Stimulated activated CD8-positive, alpha-beta memory T cell treated with anti-CD3 and anti-CD28 coated beads, Interleukin-2, amount 100 ng/mL, for 1 hour (primary cell): ENCODE results near the gene GP9.
A peak's percentile ranks its signal among the peaks of the same experiment; 100 is the strongest.

ENCODE experiments used
- DNase-seq, 2 donors: peaks; one replicate each; pipeline ENCODE4 v3.0.0-alpha.2; 2020; ENCODE audit warnings: low read depth in 2 of 2

Gene GP9

GRCh38 chr3:129060276-129061022, at the start of gene GP9:
TSS of gene GP9 (plus strand) at chr3:129060779. CDS start at chr3:129061740, 961 bp downstream.
- no peak for DNase-seq

- DNase-seq, result no peak
Observed at GRCh38 chr3:129013491-129013891, 47.1 kb upstream of the GP9 start.

GRCh38 chr3:129014148-129014547, 46.4 kb upstream of the GP9 start:
- no peak for DNase-seq

- DNase-seq, result no peak
Observed at GRCh38 chr3:129014793-129015345, 45.7 kb upstream of the GP9 start.

GRCh38 chr3:129015388-129016105, 45.0 kb upstream of the GP9 start:
- peak in 1 of 2 donors; percentile 37 for DNase-seq

GRCh38 chr3:129016356-129016719, 44.2 kb upstream of the GP9 start:
- peak in 1 of 2 donors; percentile 23 for DNase-seq

- DNase-seq, result no peak
Observed at GRCh38 chr3:129016720-129017483, 43.7 kb upstream of the GP9 start.

GRCh38 chr3:129017484-129017899, 43.1 kb upstream of the GP9 start:
- no peak for DNase-seq

- DNase-seq, result no peak
Observed at GRCh38 chr3:129018271-129018670, 42.3 kb upstream of the GP9 start.

- DNase-seq, result no peak
Observed at GRCh38 chr3:129018751-129019150, 41.8 kb upstream of the GP9 start.

- DNase-seq, result no peak
Observed at GRCh38 chr3:129019266-129019665, 41.3 kb upstream of the GP9 start.

GRCh38 chr3:129020691-129021090, 39.9 kb upstream of the GP9 start:
- DNase-seq, result no peak

- no peak for DNase-seq
Observed at GRCh38 chr3:129021140-129021551, 39.4 kb upstream of the GP9 start.

- no peak for DNase-seq
Observed at GRCh38 chr3:129022114-129023007, 38.2 kb upstream of the GP9 start.

GRCh38 chr3:129023008-129023358, 37.6 kb upstream of the GP9 start:
- no peak for DNase-seq

GRCh38 chr3:129023909-129024308, 36.7 kb upstream of the GP9 start:
- DNase-seq, result no peak

GRCh38 chr3:129025108-129025507, 35.5 kb upstream of the GP9 start:
- no peak for DNase-seq

GRCh38 chr3:129025691-129026435, 34.7 kb upstream of the GP9 start:
- DNase-seq, result no peak

GRCh38 chr3:129026728-129027543, 33.6 kb upstream of the GP9 start:
- peak; percentile 73 to 82 for DNase-seq

GRCh38 chr3:129027544-129027880, 33.1 kb upstream of the GP9 start:
- DNase-seq, result no peak
